ENCODE results near the gene IGSF9B. TPM values are rescaled to one million over a fixed set of nuclear protein-coding genes. Genes with fewer than 3 reads are reported as not detected.

Gene IGSF9B
- total RNA-seq, 1 experiment from 2014 or later, result 0.31 TPM

DNA sequence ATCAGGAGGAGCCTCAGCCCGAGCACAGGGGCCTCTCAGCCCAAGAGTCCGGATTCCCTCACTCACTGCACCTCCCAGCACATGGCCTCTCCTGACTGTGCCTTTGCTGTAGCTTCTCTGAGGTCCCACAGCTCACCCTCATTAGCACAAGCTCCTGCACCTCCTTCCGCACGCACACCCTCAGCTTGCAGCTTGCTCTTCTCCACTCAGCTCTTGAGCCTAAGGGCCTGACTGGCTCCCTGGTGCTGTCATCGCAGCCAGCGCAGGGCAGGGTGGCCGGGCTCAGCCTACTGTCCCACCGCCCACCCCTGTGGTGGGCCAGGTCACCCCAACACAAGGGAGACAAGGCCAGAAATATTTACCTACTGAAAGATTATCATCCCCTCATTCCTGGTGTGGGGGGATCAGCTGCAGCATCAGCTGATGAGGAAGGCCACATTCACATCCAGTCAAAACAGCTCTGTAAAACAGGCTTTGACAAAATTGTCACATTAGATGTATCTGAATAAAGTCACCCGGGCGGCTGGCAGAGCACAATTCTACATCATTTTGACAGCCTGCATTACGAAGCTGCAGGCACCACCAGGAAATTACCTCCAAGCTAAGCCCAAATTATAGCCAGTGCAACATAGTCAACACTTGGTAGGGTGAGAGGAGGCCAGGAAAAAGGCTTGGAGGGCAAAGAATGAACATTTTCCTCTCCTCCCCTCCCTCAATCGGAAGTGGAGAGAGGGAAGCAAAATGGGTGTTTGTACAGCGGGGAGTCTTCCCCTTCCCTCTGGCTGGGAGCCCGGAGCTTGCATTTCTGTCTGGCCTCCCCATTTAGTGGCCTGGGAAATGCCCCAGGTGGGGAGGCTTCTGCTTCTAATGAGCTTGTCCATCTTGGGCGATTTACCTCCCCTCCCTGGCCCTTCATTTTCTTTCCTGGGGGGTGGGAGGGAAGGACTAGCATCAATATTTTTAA is 29.5 kb upstream of the IGSF9B start:
- DNase-seq (ENCODE audit: low spot score), result no peak

DNA sequence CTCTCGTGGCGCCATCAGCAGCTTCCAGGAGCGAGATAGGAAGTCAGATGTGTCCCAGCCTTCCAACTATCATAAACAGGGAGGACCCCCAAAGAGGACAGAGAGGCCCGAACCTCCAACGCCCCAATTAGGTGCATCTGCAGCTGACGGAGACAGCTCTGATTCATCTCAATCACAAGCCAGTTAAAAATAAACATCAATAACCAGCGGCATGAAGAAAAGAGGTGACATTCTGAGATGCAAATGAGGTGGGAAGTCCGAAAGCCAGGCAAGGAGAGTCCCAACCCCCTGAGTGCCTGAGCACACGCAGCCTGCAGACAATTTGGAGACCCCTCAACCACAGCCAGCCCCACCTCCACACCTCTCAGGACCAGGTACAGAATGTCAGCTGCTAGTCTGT is 28.1 kb upstream of the IGSF9B start:
- DNase-seq (ENCODE audit: low spot score), result no peak

DNA sequence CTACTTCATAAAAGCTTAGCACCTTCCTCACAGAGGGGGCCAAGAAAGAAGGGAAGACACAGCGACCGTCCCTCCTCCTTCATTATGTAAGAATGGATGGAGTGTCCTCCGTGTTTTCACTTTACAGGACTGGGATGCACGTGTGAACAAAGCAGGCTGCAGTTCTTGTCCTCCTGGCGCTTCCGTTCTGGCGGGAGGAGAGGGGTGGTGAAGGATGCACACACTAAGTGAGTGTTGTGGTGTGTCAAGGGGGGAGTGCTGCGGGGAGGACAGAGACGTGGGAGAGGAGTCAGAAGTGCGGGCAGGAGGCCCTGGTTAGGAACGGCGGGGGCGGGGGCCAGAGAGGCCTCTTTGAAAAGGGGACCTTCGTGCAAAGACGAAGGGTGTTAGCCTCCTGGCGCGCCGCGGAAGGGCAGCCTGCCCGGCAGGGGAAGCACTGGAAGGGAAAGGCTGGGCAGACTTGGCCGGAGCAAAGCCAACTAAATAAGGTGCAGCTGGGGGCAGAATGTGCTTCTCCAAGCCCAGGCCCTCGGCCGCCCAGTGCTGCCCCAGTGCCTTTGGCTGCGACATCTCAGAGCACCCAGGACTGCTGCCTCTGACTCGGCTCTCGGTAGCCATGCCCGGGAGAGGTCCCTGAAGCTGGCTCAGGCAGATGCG is 27.0 kb upstream of the IGSF9B start:
- DNase-seq (ENCODE audit: low spot score), result no peak

DNA sequence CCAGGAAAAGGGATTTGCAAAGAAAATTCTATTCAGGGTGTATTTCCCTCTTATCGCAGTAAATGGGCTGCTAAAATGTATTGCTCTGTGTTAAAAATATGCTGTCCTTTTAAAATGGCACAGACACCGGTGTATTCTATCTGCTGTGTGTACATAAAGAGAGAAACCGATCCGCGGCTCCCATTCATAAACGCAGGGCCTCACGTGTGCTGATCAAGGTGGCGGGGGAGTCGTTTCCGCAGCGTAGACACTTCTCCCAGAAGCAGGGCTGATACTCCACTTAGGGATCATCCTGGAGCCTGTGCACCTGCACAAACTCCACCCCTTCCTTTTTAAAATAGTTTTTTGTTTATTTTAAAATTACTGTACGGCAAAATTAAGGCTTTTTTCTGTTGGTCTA is 26.1 kb upstream of the IGSF9B start:
- no peak for DNase-seq (ENCODE audit: low spot score)

DNA sequence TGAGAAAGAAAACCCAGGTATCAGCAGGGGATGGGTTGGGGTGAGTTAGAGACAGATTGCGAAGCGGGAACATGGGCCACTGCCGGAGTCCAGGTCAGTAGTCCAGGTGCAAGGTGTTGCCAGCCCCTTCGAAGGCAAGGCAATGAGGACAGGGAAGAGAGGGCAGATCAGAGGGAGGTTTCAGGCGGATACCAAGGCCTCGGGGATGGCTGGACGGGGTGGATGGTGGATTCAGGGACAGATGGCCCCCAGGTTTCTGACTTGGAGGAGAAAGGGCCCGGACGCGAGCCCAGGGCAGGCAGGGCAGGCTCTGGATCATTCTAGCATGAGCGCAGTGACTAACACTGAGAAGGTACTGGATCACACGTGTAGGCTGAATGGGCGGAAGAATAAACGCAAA is 25.4 kb upstream of the IGSF9B start:
- no peak for DNase-seq (ENCODE audit: low spot score)

DNA sequence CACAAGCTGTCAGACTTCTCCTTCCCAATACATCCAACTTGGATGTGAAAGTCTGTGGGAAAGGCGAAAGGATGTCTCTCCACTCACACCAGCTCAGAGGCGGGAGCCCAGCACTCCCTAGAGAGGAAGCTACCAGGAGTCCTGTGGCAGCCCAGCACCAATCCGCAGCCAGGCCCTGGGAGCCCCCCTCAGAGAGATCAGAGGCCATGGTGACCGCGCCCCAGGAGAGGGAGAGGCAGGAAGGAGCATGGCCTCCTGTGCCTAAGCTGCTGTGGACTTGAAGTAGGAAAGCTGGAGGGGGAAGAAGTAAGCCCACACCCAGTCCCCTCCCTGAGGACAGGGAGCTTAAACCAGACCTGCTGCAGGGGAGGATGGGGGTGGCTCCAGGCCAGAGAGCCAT is 24.4 kb upstream of the IGSF9B start:
- no peak for DNase-seq (ENCODE audit: low spot score)

DNA sequence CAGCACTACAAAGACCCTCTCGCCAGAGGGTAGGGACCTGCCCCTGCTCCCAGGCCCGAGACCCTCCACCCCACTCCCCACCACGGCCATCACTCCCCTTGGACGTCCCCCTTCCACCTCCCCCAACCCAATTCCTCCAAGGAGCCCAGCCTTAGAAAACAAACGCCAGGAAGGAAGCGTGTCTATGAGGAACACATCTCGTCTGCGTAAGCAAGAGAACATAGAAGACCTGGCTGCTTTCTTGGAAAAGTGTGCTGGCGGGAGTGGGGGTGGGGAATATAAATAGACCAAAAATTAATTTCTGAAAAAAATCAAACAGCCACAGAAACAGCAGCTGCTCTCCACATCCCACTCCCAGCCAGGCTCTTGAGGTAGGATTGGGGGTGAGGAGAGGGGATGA is 23.9 kb upstream of the IGSF9B start:
- DNase-seq (ENCODE audit: low spot score), result no peak

DNA sequence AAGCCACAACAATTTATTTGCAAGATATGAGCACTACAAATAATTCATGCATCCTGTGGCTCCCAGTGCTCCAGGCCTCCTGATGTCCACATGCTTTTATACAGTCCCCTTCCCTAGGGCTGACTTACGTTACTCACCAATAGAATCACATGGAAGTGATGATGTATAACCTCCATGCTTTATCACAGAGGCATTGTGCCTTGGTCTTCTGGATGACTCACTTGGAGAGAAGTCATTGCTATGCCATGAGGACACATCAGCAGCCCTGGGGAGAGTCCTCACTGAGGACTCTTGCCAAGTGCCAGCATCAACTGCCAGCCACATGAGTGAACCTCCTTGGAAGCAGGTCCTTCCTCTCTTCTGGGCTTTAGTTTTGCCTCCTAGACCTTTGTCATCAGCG is 22.0 kb upstream of the IGSF9B start:
- peak; percentile 29 for DNase-seq (ENCODE audit: low spot score)

DNA sequence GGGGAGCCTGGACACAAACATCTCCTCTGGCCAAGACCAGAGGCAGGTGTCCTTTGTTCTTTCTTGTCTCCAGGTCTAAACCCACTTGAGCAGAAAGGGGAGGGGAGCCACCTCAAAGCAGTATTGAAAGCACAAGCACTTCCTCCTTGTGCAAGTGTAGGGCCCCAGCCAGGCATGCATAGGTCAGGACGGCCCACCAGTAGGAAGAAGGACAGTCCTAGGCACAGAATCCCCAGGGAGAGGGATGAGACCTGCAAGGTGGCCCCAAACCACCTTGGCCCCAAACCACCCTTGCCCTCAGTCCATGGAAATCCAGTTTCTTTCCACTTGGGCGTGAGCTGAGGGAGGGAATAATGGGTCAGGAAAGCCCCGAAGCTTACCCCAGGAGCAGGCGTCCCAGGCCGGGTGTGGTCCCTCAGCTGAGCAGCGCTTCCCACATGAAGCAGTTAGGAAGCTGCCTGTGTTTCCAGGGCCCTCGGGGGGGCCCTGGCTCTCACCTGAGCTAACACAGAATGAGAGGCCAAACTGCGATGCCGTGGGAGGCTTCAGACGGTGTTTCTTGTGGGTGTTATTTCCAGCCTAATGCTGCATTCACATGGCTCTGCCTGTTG is 20.4 kb upstream of the IGSF9B start:
- DNase-seq (ENCODE audit: low spot score), result no peak

DNA sequence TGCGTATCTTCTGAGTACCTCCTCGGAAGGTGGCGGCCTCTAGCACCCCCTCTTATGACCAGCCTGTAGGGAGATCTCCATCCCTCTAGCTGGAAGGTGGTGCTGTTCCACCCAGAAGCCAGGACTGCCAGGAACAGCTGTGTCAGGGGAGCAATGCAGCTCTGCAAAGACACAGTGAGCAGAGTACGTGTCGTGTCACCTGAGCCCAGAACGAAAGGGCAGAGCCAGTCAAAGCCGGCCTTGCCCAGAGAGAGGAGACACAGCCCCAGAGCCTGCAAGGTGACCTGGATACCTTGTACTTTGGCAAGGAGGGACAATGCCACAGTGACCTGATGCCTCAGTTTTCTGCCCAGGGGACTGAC is 18.7 kb upstream of the IGSF9B start:
- DNase-seq (ENCODE audit: low spot score), result no peak

DNA sequence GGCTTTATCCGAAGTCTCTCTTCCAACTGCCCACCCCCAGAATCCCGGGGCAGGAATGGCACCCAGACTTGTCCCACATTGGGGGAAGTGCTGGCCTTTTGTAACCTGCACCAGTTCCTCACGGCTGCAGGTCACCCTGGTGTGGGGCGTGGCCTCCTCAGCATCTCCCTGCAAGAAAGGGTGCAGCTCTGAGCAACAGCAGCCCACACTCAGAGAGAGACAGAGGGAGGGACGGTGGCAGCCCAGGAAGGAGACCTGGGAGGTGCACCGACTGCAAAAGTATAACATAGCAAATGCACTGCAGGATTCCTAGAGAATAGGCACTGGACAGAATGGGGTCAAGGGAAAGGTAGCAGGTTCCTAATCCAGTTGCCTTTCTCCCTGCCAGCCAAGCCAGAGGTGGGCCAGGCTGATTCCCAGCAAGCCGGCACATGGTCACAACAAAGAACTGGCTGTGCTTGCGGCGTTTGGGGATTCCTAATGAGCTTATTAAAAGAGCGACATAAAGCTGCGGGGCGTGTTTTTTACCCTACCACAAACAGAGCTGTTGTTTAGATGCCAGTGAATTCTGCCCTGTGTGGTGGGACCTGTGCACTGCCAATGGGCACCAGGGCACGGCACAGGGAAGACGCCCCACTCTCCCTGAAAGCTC is 18.2 kb upstream of the IGSF9B start:
- DNase-seq (ENCODE audit: low spot score), result no peak

DNA sequence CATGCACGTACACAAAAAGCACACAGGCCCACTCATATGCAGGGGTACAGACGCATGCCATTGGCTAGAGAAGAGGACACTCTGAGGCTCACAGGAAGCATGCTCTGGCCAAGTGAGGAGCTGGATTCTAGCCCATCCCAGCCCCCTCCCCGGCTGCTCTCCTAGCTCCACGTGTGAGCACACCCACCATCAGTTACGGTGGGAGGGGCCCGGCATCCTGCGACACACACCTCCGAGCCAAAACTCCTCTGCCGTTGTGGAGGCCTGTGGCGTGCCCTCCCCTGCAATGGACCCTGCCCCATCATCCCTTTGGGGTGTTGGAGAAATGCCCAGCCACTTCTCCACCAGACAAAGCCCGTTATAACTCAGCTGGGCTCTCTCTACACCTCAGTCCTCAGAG is 15.1 kb upstream of the IGSF9B start:
- no peak for DNase-seq (ENCODE audit: low spot score)

DNA sequence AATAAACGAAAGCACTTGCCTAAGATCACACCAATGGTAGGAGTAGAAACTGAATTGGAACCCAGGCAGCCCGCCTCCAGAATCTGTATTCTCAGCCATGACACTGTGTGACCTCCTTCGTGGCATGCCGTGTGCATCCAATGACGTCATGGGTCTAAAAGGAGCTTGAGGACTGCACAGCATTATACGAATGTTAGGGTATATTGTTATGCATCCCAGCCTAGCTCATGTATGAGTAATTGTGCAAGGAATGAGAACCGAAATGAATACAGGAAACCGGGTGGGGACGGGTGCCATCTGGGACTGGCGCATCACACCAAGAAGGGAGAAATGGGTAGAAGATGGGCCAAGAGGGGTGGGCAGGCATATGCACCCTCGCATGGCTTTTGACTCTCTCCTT is 12.3 kb upstream of the IGSF9B start:
- no peak for DNase-seq (ENCODE audit: low spot score)

DNA sequence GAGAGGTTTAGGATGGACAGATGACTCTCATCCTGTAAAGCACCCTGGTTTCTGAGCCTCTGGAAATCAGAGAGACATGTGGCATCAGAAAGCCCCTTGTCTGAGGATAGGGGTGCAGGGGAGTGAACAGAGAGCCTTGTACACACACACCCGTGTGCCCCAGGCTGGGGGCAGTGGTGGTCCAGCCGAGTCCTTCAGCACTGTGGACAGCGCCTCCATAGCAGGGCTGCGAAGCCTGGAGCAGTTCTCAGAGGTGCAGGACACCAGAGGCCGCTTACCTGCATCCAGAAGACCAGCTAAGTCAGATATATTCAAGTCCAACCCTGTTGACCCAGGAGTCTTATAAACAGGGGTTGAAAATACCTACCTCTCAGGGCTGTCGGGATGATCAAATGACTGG is 11.5 kb upstream of the IGSF9B start:
- DNase-seq (ENCODE audit: low spot score), result no peak

DNA sequence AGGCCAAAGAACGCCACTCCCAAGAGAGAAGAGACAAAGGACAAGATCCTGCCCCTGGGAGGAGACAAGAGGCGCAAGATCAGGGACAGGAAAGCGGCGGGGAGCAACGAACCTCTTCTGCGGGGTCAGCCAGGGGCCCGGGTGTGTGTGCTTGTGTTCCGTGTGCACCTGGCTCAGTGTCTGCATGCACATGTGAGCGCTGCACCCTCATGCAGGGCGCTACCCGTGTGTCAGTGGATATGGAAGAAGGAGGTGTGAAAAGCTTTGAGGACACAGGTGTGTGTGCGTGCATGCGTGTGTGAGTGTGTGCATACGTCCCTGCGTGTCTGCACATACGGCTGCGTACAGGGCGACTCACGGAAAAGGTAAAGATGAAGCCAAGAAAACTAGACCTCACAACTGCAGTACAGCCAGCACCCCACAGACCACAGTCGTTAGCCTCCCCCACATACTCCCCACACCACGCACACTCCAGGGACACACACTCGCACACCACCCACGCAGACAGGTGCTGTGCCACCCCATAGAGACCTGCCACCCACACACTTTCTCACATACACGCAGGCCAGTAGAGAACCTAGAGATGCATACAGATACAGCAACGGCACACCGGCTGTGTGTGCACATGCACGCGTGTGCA is 11.0 kb upstream of the IGSF9B start:
- no peak for DNase-seq (ENCODE audit: low spot score)

DNA sequence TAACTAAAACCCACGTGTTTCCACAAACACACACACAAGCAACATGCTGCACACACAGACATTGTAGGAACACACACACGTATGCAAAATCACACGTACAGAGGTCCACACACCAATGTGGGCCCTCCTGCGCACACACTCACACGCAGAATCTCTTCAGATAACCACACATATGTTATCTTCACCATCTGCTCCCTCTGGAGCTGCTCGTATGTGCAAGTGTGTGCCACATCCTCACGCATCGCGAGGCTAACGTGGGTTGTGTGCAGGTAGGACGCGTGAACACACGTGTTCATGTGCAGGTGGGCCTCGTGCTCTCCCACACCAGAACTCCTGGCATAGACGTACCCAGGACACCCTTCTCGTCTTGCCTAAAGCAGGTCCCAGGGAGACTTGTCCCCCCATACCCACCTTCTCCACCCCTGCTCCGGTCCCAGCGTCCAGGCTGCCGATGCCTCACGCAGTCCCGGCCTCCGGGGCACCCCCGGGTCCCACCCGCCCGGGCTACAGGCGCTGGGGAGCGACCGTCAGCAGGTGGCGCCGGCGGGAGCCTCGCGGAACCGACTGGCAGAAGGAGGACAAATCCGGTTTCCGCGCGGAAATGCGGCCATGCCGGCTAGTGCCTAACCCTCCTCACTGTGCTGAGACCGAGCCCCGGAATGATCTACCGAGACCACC is 10.3 kb upstream of the IGSF9B start:
- DNase-seq (ENCODE audit: low spot score), result no peak

DNA sequence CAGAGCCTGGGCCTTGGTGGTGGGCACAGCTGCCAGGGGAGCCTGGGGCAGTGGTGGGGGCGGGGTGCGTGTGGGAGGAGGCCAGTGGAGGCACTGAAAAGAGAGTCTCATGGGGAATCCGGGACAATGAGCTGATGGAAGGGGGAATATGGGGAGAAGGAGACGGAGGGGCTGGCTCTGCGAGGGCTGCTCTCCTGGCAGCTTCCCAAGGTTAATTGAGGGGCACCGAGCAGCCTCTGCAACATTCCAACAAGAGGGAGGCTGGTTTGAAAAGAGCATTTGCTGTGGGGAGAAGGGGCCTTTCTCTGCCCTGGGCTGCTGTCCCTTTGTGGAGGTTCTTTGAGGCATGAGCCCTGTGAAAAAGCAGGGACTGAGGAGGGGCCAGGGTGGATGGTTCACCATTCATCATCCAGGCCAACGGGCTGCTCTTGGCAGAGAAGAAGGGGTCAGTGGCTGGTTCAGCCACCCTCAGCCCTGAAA is 9.4 kb upstream of the IGSF9B start:
- DNase-seq (ENCODE audit: low spot score), result no peak

DNA sequence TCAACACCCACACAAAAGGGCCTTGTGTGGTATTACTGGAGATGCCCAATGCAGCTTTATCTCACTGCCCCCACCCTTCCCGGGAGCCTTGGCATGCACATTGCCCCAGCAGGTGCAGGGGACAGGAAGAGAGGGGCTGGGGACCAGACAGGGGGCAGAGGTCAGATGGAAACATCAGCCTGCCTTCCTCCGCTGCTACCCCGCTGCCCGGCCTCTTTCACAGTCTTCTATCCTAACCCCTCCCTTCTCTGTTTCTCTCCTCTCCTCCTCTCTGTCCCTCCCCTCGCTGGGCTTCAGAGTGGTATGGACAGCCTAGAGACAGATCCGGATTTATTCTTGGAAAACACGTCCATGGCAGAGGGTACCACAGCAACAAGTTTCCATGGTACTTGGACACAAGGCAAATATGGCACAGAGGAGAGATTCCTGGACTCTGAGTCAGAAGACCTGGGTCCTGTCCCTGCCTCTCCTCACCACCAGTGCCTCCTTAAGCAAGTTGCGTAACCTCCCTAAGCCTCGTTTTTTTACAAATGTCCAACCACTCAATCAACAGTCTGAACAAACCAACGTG is 8.3 kb upstream of the IGSF9B start:
- peak; percentile 67 for DNase-seq (ENCODE audit: low spot score)

DNA sequence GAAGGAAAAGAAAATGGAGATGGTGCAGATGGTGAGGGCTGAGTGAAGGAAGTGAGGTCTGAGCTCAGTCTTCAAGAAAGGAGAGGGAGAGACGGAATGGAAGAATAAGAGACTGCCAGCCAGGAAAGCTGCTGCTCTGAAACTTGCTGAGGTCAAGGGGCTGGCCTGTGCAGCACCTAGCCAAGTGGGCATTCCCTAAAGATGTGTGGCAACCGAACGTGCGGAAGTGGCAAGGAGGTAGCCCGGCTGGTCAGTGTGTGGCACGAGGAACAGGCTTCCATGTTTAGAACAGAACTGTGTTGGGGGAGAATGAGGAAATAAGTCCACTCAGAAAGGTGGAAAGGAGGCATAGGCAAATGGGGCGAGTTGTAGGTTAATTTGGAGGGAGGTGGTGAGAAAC is 7.6 kb upstream of the IGSF9B start:
- no peak for DNase-seq (ENCODE audit: low spot score)

DNA sequence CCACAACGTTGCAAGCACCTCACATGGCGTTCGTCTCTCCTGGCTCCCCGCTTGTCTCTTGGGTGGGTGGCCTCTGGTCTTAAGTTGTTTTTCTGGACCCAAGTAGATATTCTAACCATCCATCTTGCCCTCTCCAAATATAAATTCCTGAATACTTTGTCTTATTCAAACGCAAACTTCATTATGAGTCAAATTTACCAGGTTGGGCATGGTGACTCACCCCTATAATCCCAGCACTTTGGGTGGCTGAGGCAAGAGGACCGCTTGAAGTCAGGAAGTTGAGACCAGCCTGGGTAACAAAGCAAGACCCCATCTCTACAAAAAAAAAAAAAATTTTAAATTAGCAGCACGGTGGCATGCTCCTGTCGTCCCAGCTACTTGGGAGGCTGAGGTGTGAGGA is 5.1 kb upstream of the IGSF9B start:
- no peak for DNase-seq (ENCODE audit: low spot score)

DNA sequence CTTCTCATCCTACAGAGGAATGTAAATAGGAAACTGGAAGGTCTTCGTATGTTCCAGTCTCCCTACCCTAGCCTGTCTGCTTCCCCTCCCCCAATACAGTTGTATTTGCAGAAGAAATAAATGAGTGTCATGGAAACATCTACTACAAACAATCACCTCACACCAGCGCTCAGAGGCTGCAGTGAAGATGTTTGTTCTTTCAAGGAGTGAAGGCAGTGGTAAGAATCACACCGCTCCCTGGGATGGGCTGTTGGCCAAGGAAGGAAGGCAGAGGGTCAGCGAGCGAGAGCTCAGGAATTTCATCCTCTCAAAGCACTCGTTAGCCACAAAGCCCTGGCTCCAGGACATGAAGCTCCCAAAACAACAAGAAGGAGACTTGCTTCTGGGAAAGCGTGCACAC is 1.1 kb upstream of the IGSF9B start:
- DNase-seq (ENCODE audit: low spot score), result no peak
